ENCODE data around the gene CCL17.

CCL17 gene

DNA sequence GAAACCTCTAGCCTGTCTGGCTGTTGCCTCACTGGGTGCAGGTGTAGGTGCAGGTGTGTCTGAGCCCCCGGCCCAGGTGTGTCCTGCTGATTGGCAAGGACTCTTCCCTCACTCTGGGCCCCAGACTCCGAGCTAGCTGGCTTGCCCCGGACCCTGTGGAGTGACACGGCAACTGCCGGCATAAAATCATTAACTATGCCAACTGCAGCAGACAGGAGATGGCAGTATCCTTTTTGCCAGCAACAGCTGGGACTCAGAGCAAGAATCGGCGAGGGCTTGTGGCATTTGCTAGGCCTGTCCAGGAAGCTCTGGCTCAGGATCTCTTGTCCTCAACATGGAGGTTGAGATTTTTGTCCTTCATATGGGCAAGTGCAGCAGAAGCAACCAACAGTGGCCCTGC, 21.8 kb downstream of the CCL17 start:
- Histone ChIP-seq H3K4me3 (ENCODE audit: low read depth, low read length) (no peak overlapping the region), H3K9me3 (ENCODE audit: severe bottlenecking) (no peaks in the 10 kb centered on the region), H3K27ac (peak overlapping the region; percentile 74), H3K27me3 (ENCODE audit: insufficient read depth, low read depth, severe bottlenecking) (no peaks in the 10 kb centered on the region), H3K36me3 (peaks cover 19% of the 10 kb centered on the region)
- DNase-seq, result no peak
- TF ChIP-seq, protein P1, sequence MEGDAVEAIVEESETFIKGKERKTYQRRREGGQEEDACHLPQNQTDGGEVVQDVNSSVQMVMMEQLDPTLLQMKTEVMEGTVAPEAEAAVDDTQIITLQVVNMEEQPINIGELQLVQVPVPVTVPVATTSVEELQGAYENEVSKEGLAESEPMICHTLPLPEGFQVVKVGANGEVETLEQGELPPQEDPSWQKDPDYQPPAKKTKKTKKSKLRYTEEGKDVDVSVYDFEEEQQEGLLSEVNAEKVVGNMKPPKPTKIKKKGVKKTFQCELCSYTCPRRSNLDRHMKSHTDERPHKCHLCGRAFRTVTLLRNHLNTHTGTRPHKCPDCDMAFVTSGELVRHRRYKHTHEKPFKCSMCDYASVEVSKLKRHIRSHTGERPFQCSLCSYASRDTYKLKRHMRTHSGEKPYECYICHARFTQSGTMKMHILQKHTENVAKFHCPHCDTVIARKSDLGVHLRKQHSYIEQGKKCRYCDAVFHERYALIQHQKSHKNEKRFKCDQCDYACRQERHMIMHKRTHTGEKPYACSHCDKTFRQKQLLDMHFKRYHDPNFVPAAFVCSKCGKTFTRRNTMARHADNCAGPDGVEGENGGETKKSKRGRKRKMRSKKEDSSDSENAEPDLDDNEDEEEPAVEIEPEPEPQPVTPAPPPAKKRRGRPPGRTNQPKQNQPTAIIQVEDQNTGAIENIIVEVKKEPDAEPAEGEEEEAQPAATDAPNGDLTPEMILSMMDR (IDR thresholded peaks at IDR 0.05; ENCODE audit: low read depth, low read length), result no peak

DNA sequence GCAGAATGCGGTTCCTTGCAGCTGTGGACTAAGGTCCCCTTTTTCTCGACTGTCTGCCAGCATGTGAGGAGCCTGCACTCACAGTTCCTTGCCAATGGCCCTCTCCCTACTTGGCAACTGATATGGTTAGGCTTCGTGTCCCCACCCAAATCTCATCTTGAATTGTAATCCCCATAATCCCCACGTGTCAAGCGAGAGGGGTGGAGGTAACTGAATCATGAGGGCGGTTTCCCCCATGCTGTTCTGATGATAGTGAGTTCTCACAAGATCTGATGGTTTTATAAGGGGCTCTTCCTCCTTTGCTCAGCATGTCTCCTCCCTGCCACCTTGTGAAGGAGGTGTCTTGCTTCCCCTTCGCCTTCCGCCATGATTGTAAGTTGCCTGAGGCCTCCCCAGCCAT, 22.7 kb downstream of the CCL17 start:
- Histone ChIP-seq H3K27ac (peak overlapping the region; percentile 74), H3K4me3 (ENCODE audit: low read depth, low read length) (no peak overlapping the region), H3K36me3 (peaks cover 26% of the 10 kb centered on the region), H3K9me3 (ENCODE audit: severe bottlenecking) (no peaks in the 10 kb centered on the region), H3K27me3 (ENCODE audit: insufficient read depth, low read depth, severe bottlenecking) (no peaks in the 10 kb centered on the region)
- peak; percentile 77 for DNase-seq
- TF ChIP-seq, protein P1 (IDR thresholded peaks at IDR 0.05; ENCODE audit: low read depth, low read length), result no peak

DNA sequence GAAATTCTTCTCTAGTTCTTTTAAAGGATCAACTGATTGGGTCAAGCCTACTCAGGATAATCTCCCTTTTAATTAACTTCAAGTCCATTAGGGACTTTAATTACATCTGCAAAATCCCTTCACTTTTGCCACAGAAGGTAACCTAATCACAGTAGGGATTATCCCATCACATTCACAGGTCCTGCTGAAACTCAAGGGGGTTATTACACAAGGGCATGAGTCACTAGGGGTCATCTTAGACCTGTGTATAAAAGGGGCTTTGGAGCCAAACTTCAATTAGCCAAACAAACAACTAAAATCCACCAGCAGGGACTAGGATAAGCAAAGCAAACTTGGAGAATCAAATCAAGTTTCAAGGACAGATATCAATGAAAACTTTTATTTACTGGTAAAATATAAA, 23.3 kb downstream of the CCL17 start:
- Histone ChIP-seq H3K9me3 (ENCODE audit: severe bottlenecking) (no peaks in the 10 kb centered on the region), H3K27me3 (ENCODE audit: insufficient read depth, low read depth, severe bottlenecking) (no peaks in the 10 kb centered on the region), H3K36me3 (peaks cover 31% of the 10 kb centered on the region), H3K27ac (peak overlapping the region; percentile 74), H3K4me3 (ENCODE audit: low read depth, low read length) (no peak overlapping the region)
- peak; percentile 50 for DNase-seq
- TF ChIP-seq, protein P1 (IDR thresholded peaks at IDR 0.05; ENCODE audit: low read depth, low read length), result no peak

DNA sequence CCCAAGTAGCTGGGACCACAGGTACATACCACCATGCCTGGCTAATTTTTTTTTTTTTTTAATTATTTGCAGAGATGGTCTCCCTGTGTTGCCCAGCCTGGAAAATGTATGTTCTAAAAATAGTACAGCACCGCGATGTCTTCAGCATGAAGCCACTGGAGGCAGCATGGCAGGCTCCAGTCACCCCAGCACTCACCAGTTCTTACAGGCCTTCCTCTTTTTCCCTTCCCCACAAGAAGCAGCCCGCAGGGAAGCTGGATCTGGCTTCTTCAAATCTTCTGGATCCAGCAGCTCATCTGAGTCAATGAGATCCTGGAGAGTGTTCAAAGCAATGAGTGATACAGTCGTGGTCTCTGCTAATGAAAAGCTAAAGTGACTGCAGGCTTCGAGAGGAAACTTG, 26.4 kb downstream of the CCL17 start:
- peaks cover 63% of the 10 kb centered on the region for H3K36me3 ChIP-seq
- H3K9me3 ChIP-seq (ENCODE audit: severe bottlenecking), result no peaks in the 10 kb centered on the region
- no peak for DNase-seq
- H3K27ac ChIP-seq, result no peak overlapping the region
- H3K4me3 ChIP-seq (ENCODE audit: low read depth, low read length), result no peak overlapping the region
- TF ChIP-seq, protein P1 (IDR thresholded peaks at IDR 0.05; ENCODE audit: low read depth, low read length), result no peak
- no peaks in the 10 kb centered on the region for H3K27me3 ChIP-seq (ENCODE audit: insufficient read depth, low read depth, severe bottlenecking)

DNA sequence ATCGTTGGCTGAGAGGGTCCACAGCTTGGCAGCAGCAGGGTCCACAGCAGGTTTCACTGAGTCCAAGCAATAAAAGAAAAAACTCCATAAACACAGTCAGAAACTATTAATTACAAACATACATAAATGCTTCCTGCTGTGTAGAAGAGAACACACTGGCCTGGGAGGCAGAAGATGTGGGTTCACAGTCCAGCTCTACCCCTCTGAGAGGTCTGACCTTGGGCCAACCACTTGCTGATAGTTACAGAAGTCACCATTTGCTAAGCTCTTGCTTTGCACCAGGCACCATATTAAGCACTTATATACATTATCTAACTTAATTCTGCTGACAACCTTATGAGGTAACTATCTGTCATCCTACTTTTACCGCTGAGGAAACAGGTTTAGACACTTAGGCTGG, 27.9 kb downstream of the CCL17 start:
- H3K27me3 ChIP-seq (ENCODE audit: insufficient read depth, low read depth, severe bottlenecking), result no peaks in the 10 kb centered on the region
- H3K9me3 ChIP-seq (ENCODE audit: severe bottlenecking), result no peaks in the 10 kb centered on the region
- TF ChIP-seq, protein P1 (IDR thresholded peaks at IDR 0.05; ENCODE audit: low read depth, low read length), result no peak
- H3K4me3 ChIP-seq (ENCODE audit: low read depth, low read length), result no peak overlapping the region
- H3K36me3 ChIP-seq, result peaks cover 63% of the 10 kb centered on the region
- no peak overlapping the region for H3K27ac ChIP-seq
- no peak for DNase-seq

DNA sequence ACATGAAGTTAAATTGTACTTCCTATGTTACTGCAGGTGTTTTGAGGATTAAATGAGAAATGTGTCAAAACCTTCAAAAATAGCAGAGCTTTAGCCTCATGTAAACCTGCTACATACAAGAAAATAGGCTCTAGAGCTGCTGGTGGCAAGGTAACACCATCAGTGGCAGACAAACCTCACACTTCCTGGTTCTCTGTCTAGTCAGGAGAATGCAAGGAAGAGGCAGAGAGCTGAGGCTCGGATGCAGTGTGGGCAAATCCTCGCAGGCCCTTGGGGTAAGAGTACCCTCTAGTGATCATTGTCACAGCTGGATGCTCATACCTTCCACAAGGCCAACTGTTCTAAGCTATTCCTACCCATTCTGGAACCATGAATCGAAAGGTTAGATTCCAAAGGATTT, 28.4 kb downstream of the CCL17 start:
- Histone ChIP-seq H3K27ac (no peak overlapping the region), H3K36me3 (peaks cover 63% of the 10 kb centered on the region)
- TF ChIP-seq, protein P1 (IDR thresholded peaks at IDR 0.05; ENCODE audit: low read depth, low read length), result no peak

More for the DNA sequence above, 28.4 kb downstream of the CCL17 start:
- Histone ChIP-seq H3K27me3 (ENCODE audit: insufficient read depth, low read depth, severe bottlenecking) (no peaks in the 10 kb centered on the region), H3K4me3 (ENCODE audit: low read depth, low read length) (no peak overlapping the region), H3K9me3 (ENCODE audit: severe bottlenecking) (no peaks in the 10 kb centered on the region)
- DNase-seq, result no peak
